Activated CD4-positive, alpha-beta T cell treated with anti-CD3 and anti-CD28 coated beads for 24 hours (primary cell): ENCODE measurements around the gene OR1L8.
"Not testable (repeated sequence)": the region's sequence is repeated elsewhere in the genome, so short reads cannot be mapped to it uniquely, and the experiment has no call there.

Source experiments
- DNase-seq, 2 donors: peaks; one replicate each; pipeline ENCODE4 v3.0.0-alpha.2; 2020; ENCODE audit warnings: low read depth in 2 of 2

The OR1L8 gene

GRCh38 chr9:122583284-122583683, at the start of gene OR1L8:
Gene OR1L8 (minus strand): TSS chr9:122583384. CDS start chr9:122568477, 14,907 bp downstream.
- DNase-seq, result not testable (repeated sequence)

GRCh38 chr9:122619996-122620395, 36.8 kb upstream of the OR1L8 start:
- DNase-seq, result no peak

GRCh38 chr9:122614362-122614761, 31.2 kb upstream of the OR1L8 start, which contains the start of gene OR1Q1:
Gene OR1Q1 (plus strand): TSS chr9:122614738. CDS start chr9:122614738, 0 bp downstream.
- DNase-seq, result no peak

GRCh38 chr9:122609804-122610203, 26.6 kb upstream of the OR1L8 start:
- DNase-seq, result no peak

GRCh38 chr9:122606587-122606986, 23.4 kb upstream of the OR1L8 start:
- DNase-seq, result no peak

- DNase-seq, result no peak
Observed at GRCh38 chr9:122605691-122606090, 22.5 kb upstream of the OR1L8 start.

- DNase-seq, result no peak
Observed at GRCh38 chr9:122580360-122580759, 2.8 kb downstream of the OR1L8 start.

GRCh38 chr9:122579874-122580273, 3.3 kb downstream of the OR1L8 start:
- no peak for DNase-seq

GRCh38 chr9:122572456-122572855, 10.7 kb downstream of the OR1L8 start:
- DNase-seq, result no peak

- no peak for DNase-seq
Observed at GRCh38 chr9:122567901-122568300, 15.3 kb downstream of the OR1L8 start.

- DNase-seq, result no peak
Observed at GRCh38 chr9:122562134-122562760, 20.9 kb downstream of the OR1L8 start.

GRCh38 chr9:122561446-122561845, 21.7 kb downstream of the OR1L8 start:
- no peak for DNase-seq

GRCh38 chr9:122552812-122553211, 30.4 kb downstream of the OR1L8 start, which contains the start of gene OR1N2:
Gene OR1N2 (plus strand): TSS chr9:122553112. CDS start chr9:122553212, 100 bp downstream.
- DNase-seq, result no peak

GRCh38 chr9:122551371-122551770, 31.8 kb downstream of the OR1L8 start:
- DNase-seq, result no peak

GRCh38 chr9:122546196-122546595, 37.0 kb downstream of the OR1L8 start:
- no peak for DNase-seq

GRCh38 chr9:122538757-122539156, 44.4 kb downstream of the OR1L8 start:
- no peak for DNase-seq

GRCh38 chr9:122537066-122537465, 46.1 kb downstream of the OR1L8 start:
- DNase-seq, result not testable (repeated sequence)

- DNase-seq, result no peak
Observed at GRCh38 chr9:122536134-122536533, 47.0 kb downstream of the OR1L8 start.

GRCh38 chr9:122531157-122531556, 52.0 kb downstream of the OR1L8 start:
- DNase-seq, result not testable (repeated sequence)

GRCh38 chr9:122527193-122527592, 56.0 kb downstream of the OR1L8 start, which contains the start of gene OR1N1:
Gene OR1N1 (minus strand): TSS chr9:122527293. CDS start chr9:122527293, 0 bp downstream.
- no peak for DNase-seq

GRCh38 chr9:122526602-122527001, 56.6 kb downstream of the OR1L8 start:
- peak in 1 of 2 donors; percentile 0 for DNase-seq

GRCh38 chr9:122519376-122519775, 63.8 kb downstream of the OR1L8 start:
- no peak for DNase-seq

GRCh38 chr9:122518841-122519240, 64.3 kb downstream of the OR1L8 start, which contains the start of gene OR1J4:
Gene OR1J4 (plus strand): TSS chr9:122519141. CDS start chr9:122519141, 0 bp downstream.
- no peak for DNase-seq

- DNase-seq, result no peak
Observed at GRCh38 chr9:122518226-122518625, 65.0 kb downstream of the OR1L8 start.
